ENCODE measurements around the gene MEGF11.

The MEGF11 gene

GRCh38 chr15:66123799-66124198 lies 129.8 kb downstream of the MEGF11 start:
- Histone ChIP-seq H3K27ac (replicated peaks) (no peak overlapping the region), H3K27me3 (ENCODE audit: insufficient read depth, poor library complexity, severe bottlenecking) (peaks cover 11% of the 10 kb centered on the region), H3K4me3 (replicated peaks; ENCODE audit: insufficient read depth, low read length) (no peak overlapping the region)
- TF ChIP-seq REST (IDR thresholded peaks at IDR 0.05; ENCODE audit: insufficient replicate concordance, low read depth) (no peak), GABPA (IDR thresholded peaks at IDR 0.05; ENCODE audit: low read depth) (no peak), POLR2AphosphoS5 (IDR thresholded peaks at IDR 0.05; ENCODE audit: low read depth) (no peak), CTCF (IDR thresholded peaks at IDR 0.05; ENCODE audit: insufficient read depth, low read length) (no peak), SPI1 (IDR thresholded peaks at IDR 0.05; ENCODE audit: borderline replicate concordance, low read depth) (no peak)
- DNase-seq (ENCODE audit: low read depth in 1 of 2, low spot score in 1 of 2), result no peak

GRCh38 chr15:66120422-66120821 lies 133.1 kb downstream of the MEGF11 start:
- Histone ChIP-seq H3K27ac (replicated peaks) (no peak overlapping the region), H3K27me3 (ENCODE audit: insufficient read depth, poor library complexity, severe bottlenecking) (peaks cover 7% of the 10 kb centered on the region), H3K4me3 (replicated peaks; ENCODE audit: insufficient read depth, low read length) (no peak overlapping the region)
- TF ChIP-seq REST (IDR thresholded peaks at IDR 0.05; ENCODE audit: insufficient replicate concordance, low read depth), result no peak
- no peak for TF ChIP-seq GABPA (IDR thresholded peaks at IDR 0.05; ENCODE audit: low read depth)
- TF ChIP-seq POLR2AphosphoS5 (IDR thresholded peaks at IDR 0.05; ENCODE audit: low read depth), result no peak
- TF ChIP-seq CTCF (IDR thresholded peaks at IDR 0.05; ENCODE audit: insufficient read depth, low read length), result no peak
- TF ChIP-seq SPI1 (IDR thresholded peaks at IDR 0.05; ENCODE audit: borderline replicate concordance, low read depth), result no peak
- DNase-seq (ENCODE audit: low read depth in 1 of 2, low spot score in 1 of 2), result no peak

- Histone ChIP-seq H3K27me3 (ENCODE audit: insufficient read depth, poor library complexity, severe bottlenecking) (peaks cover 7% of the 10 kb centered on the region), H3K27ac (replicated peaks) (no peak overlapping the region), H3K4me3 (replicated peaks; ENCODE audit: insufficient read depth, low read length) (no peak overlapping the region)
- no peak for DNase-seq (ENCODE audit: low read depth in 1 of 2, low spot score in 1 of 2)
- TF ChIP-seq CTCF (IDR thresholded peaks at IDR 0.05; ENCODE audit: insufficient read depth, low read length) (no peak), SPI1 (IDR thresholded peaks at IDR 0.05; ENCODE audit: borderline replicate concordance, low read depth) (no peak), GABPA (IDR thresholded peaks at IDR 0.05; ENCODE audit: low read depth) (no peak), REST (IDR thresholded peaks at IDR 0.05; ENCODE audit: insufficient replicate concordance, low read depth) (no peak), POLR2AphosphoS5 (IDR thresholded peaks at IDR 0.05; ENCODE audit: low read depth) (no peak)
These were observed 135.7 kb downstream of the MEGF11 start for GRCh38 chr15:66117841-66118240.
